GM12874 (cell line): ENCODE measurements around the gene IL9.

ENCODE experiments used
- TF ChIP-seq, protein P1 (sequence below): IDR thresholded peaks from 2 replicates; pipeline ENCODE4 v1.5.1; 2011; ENCODE audit warnings: low read depth, mild to moderate bottlenecking, control low read depth, low read length, moderate library complexity; ENCODE audit not compliant: insufficient read depth

The IL9 gene

DNA sequence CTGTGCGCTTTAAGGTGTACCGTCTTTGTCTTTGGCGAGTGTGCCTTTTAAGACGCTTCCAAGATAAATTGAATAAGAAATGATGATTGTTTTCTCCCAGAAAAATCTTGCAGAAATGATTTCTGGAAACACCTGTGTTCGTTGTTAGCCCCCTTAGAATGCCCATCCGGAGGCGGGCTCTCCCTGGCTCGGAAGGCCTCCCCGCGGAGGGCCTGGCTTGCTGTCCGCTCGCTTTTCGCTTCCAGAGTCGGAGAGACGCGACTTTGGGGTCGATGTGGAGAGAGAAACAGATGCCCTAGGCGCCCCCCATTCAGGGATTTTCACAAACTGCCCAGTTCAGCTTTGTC, 35.3 kb upstream of the IL9 start:
- TF ChIP-seq, protein P1, sequence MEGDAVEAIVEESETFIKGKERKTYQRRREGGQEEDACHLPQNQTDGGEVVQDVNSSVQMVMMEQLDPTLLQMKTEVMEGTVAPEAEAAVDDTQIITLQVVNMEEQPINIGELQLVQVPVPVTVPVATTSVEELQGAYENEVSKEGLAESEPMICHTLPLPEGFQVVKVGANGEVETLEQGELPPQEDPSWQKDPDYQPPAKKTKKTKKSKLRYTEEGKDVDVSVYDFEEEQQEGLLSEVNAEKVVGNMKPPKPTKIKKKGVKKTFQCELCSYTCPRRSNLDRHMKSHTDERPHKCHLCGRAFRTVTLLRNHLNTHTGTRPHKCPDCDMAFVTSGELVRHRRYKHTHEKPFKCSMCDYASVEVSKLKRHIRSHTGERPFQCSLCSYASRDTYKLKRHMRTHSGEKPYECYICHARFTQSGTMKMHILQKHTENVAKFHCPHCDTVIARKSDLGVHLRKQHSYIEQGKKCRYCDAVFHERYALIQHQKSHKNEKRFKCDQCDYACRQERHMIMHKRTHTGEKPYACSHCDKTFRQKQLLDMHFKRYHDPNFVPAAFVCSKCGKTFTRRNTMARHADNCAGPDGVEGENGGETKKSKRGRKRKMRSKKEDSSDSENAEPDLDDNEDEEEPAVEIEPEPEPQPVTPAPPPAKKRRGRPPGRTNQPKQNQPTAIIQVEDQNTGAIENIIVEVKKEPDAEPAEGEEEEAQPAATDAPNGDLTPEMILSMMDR = no peak

DNA sequence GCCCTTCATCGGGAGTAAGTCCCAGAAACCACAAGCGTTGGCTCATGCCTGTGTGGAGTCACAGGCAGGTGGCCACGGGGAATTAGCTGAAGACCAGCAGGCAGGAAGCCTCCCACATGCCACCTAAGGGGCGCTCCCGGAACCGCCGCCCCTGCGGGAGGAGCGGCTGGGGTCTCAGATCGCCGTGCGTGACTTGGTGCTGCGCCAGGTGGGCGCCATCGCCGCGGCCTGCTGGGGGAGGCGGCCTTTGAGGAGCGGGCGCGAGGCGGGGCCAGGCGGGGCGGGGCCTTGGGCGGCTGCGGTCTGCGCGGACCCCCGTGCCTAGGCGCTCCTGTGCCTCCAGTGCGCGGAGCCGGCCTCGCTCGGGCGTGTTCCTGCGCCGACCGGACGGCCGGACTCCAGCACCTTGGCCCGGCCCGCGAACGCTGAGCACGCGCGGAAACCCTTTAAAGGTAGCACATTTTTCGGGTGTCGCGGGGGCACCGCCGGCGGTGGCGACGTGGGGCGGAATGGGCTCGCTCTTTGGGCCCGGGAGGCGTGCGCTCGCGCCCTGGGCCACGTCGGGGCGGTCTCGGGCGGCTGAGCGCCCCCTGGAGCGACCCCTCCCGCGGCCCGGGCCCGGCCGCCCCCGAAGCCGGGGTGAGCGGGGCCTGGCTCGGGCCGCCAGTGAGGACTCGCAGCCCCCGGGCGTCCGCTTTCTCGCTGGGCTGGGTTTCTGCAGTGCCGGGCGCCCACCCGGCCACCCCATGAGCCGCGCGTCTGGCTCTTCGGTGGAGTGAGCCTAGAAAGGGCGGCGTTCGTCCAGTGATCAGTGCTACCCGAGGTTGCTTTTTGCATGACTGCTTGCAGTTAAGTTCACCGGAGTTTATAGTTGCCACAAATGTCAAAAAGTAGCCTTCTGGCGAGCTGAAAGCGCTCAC, 34.6 kb upstream of the IL9 start:
- TF ChIP-seq, protein P1 = no peak

DNA sequence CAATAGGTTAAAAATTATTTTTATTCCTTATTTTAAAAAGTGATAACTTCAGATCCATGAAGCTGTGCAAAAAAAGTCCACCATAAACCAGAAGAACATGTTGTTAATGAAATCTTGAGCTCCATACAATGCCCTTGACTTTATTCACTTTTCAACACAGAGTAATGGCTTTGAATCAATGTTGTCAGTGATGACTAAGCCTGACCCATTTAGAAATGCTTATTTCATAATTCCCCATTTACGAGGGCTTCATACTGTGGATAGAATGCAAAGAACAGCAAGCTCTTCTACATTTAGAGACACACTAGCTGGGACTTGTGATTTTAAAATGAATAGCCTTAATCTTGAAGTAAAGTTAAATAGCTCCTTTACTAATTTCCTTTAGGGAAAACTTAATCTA, 25.7 kb upstream of the IL9 start:
- TF ChIP-seq, protein P1 = no peak

DNA sequence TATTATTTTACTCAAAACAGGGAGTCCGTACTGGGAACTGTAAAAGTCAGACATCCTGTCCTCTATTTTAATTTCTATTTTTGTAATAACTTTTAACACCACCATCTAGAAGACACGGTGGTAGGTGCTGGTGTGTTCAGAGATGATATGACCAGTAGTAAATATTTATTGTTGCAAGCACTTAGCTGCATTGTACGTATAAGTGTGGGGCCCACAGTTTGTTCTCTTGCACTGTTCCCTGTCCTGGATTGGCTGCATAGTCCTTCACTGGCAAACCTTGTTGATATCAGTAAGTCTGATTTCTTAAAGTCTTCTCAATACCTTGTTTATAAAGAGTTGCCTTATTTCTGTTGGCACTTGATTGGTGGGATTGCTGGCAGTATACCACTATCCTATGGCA, 24.6 kb upstream of the IL9 start:
- TF ChIP-seq, protein P1 = no peak

DNA sequence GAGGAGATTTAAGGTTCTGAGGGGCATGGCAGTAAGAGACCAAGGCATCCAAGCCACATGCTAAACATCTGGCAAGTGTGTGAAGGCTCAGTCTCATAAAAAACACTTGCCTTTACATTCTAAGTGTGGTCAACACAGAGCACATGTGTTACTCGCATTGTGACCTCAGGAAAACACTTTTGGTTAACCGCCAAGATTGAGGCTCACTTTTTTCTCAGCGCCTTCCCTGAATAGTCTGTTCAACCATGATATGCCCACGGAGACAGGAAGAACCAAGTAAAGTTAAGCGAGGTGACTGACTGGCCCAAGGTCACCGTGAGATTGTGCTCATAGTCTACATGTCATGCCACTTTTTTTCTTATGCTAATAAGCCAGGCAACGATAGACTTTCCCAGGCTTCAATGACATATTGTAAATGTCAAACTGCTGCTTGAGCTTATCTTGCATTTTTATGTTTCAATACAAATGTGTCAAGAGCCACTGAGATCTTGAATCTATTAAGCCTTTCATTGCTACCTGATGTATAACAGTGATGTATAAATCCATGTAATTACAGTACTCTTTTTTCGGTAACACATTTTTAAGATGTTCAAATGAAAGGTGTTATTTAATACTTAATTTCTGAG, 21.1 kb upstream of the IL9 start:
- TF ChIP-seq, protein P1 = no peak

DNA sequence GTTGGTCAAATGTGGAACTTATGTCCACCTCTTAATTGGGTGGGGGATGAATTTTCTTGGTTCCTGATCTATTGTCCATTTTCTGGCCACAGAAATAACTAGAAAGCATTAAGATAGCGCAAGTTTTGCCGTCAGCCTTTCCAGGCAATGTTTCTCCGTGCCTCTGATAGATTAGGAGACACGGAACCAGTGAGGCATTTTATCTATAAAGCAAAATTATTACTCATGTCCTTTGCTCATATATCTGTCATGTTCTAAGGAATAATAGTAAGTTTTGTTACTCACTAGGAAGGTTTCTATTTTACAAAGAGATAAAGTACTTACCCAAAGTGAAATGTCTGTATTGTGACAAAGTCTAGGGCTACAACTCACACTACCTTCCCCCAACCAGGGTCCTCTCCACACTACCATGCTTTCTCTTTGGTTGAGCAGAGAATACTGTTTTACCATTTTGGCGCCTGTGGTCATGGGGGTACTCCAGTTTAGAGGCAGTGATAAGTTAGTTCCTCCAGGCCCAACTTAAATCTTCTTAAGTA, 19.9 kb upstream of the IL9 start:
- TF ChIP-seq, protein P1 = no peak
